NCI-H1417 treated with DMSO at 0.1 percent for 48 hours (cell line): ENCODE results near the gene BCAR3.

Source experiments
- DNase-seq: peaks from one replicate; lab custom pipeline; 2025; lab: John Stamatoyannopoulos, UW

BCAR3 gene

GRCh38 chr1:93638307-93638847, 43.3 kb downstream of the BCAR3 start:
- no peak for DNase-seq

- DNase-seq: no peak
These were observed 44.9 kb downstream of the BCAR3 start for GRCh38 chr1:93636712-93637111.

GRCh38 chr1:93635614-93636543, 45.8 kb downstream of the BCAR3 start:
- no peak for DNase-seq

- no peak for DNase-seq
These were observed 48.3 kb downstream of the BCAR3 start for GRCh38 chr1:93633313-93633712.

GRCh38 chr1:93631626-93632365, 49.8 kb downstream of the BCAR3 start:
- no peak for DNase-seq

- DNase-seq: no peak
These were observed 51.5 kb downstream of the BCAR3 start for GRCh38 chr1:93630168-93630567.

GRCh38 chr1:93629101-93630059, 52.3 kb downstream of the BCAR3 start:
- peak; percentile 52 for DNase-seq

- DNase-seq: no peak
These were observed 53.0 kb downstream of the BCAR3 start for GRCh38 chr1:93628681-93629080.

- DNase-seq: no peak
These were observed 55.9 kb downstream of the BCAR3 start for GRCh38 chr1:93625582-93626327.

GRCh38 chr1:93623875-93624274, 57.8 kb downstream of the BCAR3 start:
- no peak for DNase-seq

- DNase-seq: no peak
These were observed 58.2 kb downstream of the BCAR3 start for GRCh38 chr1:93623436-93623835.

GRCh38 chr1:93621246-93621645, 60.4 kb downstream of the BCAR3 start:
- no peak for DNase-seq

GRCh38 chr1:93620841-93621210, 60.8 kb downstream of the BCAR3 start:
- no peak for DNase-seq

- DNase-seq: no peak
These were observed 61.3 kb downstream of the BCAR3 start for GRCh38 chr1:93620172-93620840.

GRCh38 chr1:93619507-93620171, 62.0 kb downstream of the BCAR3 start:
- DNase-seq: no peak

GRCh38 chr1:93617670-93618499, 63.8 kb downstream of the BCAR3 start:
- no peak for DNase-seq

- DNase-seq: no peak
These were observed 64.5 kb downstream of the BCAR3 start for GRCh38 chr1:93616996-93617669.

- no peak for DNase-seq
These were observed 65.2 kb downstream of the BCAR3 start for GRCh38 chr1:93616221-93616995.
